ENCODE measurements around the gene ATG7. TPM values are rescaled to one million over a fixed set of nuclear protein-coding genes. Genes with fewer than 3 reads are reported as not detected.

ATG7 gene, protein sequence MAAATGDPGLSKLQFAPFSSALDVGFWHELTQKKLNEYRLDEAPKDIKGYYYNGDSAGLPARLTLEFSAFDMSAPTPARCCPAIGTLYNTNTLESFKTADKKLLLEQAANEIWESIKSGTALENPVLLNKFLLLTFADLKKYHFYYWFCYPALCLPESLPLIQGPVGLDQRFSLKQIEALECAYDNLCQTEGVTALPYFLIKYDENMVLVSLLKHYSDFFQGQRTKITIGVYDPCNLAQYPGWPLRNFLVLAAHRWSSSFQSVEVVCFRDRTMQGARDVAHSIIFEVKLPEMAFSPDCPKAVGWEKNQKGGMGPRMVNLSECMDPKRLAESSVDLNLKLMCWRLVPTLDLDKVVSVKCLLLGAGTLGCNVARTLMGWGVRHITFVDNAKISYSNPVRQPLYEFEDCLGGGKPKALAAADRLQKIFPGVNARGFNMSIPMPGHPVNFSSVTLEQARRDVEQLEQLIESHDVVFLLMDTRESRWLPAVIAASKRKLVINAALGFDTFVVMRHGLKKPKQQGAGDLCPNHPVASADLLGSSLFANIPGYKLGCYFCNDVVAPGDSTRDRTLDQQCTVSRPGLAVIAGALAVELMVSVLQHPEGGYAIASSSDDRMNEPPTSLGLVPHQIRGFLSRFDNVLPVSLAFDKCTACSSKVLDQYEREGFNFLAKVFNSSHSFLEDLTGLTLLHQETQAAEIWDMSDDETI
- 44.1 and 45.2 TPM in 2 replicates for total RNA-seq

DNA sequence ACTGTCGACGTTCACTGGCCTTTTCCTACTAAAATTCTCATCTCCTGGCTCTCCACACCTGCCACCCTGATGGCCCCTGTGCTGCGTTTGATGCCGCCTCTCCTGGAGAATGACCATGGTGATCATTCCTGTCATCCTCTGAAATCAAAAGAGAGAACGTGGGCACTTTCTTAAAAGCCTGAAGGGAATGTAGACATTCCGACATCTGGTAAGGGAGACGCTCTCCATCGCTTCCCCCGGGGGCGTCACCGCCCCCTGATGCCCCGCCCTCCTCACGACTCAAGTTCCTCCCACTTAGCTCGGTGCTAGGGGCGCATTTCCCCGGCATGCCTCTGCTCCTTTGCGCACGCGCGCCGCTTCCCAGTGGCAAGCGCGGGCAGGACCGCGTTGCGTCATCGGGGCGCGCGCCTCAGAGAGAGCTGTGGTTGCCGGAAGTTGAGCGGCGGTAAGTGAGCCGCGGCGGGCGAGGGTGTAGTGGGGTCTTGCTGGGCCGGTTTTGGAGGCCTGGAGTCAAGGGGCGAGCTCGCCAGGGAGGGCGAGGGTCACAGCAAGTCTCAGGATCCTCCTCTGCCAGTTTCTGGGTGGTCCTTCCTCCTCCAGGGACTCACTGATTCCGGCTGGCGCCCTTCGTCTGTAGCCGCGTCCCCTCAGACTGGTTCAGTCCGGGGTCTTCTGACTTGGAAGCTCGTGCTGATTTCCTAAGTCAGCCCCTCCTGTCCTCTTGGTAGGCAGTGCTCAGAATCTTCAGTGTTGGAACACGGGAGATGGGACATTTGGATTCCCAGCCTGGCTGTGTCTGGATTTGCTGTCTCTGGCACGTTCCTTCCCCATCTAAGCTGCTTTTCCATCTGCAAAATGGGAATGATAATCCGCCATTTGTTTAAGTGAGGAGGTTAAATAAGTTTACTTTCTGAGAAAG is at the start of gene ATG7:
Gene ATG7, plus strand, starts transcription at position 412 of the 919 bp plus-strand sequence. CDS start 26,299 bp downstream, outside the sequence.
- Mint-ChIP-seq H3K4me1 (ENCODE audit: low read depth) (peaks cover 43% of the 10 kb centered on the region), H3K36me3 (ENCODE audit: low read depth) (peaks cover 31% of the 10 kb centered on the region), H3K27ac (peak within 1 kb of the TSS; percentile 93), H3K4me3 (ENCODE audit: low read depth) (peak within 1 kb of the TSS; percentile 90), H3K9me3 (peaks cover 9% of the 10 kb centered on the region), H3K27me3 (ENCODE audit: low read depth) (peaks cover 2% of the 10 kb centered on the region)
- intact Hi-C loops (cut with micrococcal nuclease), result loop anchor here (1.0 to 5.0 kb wide), 4 partner anchors 19 to 60 kb away; no protein-coding TSS in a partner anchor
- DNase-seq (ENCODE audit: low spot score), result peak; percentile 95

DNA sequence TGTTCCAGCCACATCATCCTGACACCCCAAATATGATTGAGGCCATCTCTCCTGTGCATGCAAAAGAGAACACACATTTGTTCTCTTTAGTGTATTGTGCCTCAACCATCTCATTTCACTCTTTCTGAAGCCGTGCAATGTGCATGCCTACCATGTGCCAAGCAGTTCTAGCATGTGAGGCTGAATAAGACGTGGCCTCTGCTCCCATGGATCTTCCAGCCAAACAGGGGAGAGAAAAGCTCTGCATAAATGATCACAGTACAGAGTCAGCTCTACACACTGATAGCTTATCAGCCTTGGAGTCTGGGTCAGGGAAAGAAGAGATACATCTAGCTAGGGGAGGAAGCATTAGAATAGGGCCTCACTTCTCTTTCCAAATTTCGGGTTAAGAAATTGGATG is 48.2 kb upstream of the ATG7 start:
- H3K4me3 Mint-ChIP-seq (ENCODE audit: low read depth), result no peak overlapping the region
- no peaks in the 10 kb centered on the region for H3K36me3 Mint-ChIP-seq (ENCODE audit: low read depth)
- no peak overlapping the region for H3K27ac Mint-ChIP-seq
- H3K27me3 Mint-ChIP-seq (ENCODE audit: low read depth), result peaks cover 7% of the 10 kb centered on the region
- DNase-seq (ENCODE audit: low spot score), result no peak
- no peaks in the 10 kb centered on the region for H3K9me3 Mint-ChIP-seq
- intact Hi-C loops (cut with micrococcal nuclease), result no loop called here
- H3K4me1 Mint-ChIP-seq (ENCODE audit: low read depth), result peaks cover 11% of the 10 kb centered on the region

DNA sequence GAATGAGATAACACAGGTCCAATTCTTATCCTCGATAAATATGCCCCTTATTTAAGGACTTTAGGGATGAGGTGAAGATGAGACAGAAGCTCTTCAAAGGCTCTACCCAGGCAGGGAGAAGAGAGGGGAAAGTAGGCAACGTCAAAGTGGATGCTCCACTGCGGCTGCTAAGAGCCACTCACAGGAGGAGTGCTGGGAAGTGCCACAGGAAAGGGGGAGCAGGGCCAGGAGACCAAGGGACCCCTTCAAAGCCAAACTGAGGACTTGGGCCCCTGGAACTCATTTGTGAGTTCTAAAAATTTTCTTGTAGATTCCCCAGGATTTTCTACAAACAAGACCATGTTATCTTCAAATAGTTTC is 47.3 kb upstream of the ATG7 start:
- intact Hi-C loops (cut with micrococcal nuclease), result no loop called here
- H3K27ac Mint-ChIP-seq, result no peak overlapping the region
- no peak for DNase-seq (ENCODE audit: low spot score)
- no peak overlapping the region for H3K4me3 Mint-ChIP-seq (ENCODE audit: low read depth)
- peaks cover 11% of the 10 kb centered on the region for H3K4me1 Mint-ChIP-seq (ENCODE audit: low read depth)
- no peaks in the 10 kb centered on the region for H3K36me3 Mint-ChIP-seq (ENCODE audit: low read depth)
- peaks cover 10% of the 10 kb centered on the region for H3K27me3 Mint-ChIP-seq (ENCODE audit: low read depth)
- no peaks in the 10 kb centered on the region for H3K9me3 Mint-ChIP-seq

DNA sequence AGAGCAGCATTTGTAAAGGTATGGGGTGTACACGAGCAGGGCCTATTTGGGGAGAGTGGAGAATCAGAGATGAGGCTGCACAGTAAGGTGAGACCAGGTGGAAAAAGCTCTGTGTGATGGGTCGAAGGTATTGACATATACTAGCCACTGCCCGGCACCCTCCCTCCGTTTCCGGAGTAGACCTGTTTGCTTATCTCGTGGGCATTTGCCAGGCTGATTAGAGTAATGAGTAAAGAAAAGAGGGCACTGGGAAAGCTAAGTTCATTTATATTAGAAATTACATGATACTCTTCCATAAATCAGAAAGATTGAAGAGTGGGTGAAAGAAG is 46.2 kb upstream of the ATG7 start:
- intact Hi-C loops (cut with micrococcal nuclease), result no loop called here
- H3K36me3 Mint-ChIP-seq (ENCODE audit: low read depth), result no peaks in the 10 kb centered on the region

DNA sequence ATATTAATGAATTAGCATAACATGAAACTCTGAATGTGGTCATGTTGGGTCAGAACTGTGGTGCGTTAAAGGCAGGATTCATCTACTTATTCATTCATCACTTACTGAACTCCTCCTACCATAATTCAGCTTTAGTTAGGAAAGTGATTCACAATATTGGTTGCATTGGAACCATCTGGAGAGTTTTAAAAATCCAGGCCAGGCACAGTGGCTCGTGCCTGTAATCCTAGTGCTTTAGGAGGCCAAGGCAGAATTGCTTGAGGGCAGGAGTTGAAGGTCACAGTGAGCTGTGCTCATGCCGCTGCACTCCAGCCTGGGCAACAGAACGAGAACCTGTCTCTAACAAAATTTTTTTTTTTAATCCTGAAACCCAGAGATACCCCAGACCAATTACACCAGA is 44.2 kb upstream of the ATG7 start:
- no peaks in the 10 kb centered on the region for H3K36me3 Mint-ChIP-seq (ENCODE audit: low read depth)
- intact Hi-C loops (cut with micrococcal nuclease), result no loop called here
- H3K27me3 Mint-ChIP-seq (ENCODE audit: low read depth), result peaks cover 23% of the 10 kb centered on the region
- no peaks in the 10 kb centered on the region for H3K9me3 Mint-ChIP-seq
- peaks cover 11% of the 10 kb centered on the region for H3K4me1 Mint-ChIP-seq (ENCODE audit: low read depth)
- no peak overlapping the region for H3K27ac Mint-ChIP-seq
- DNase-seq (ENCODE audit: low spot score), result no peak
- H3K4me3 Mint-ChIP-seq (ENCODE audit: low read depth), result no peak overlapping the region

More for the DNA sequence above, 46.2 kb upstream of the ATG7 start:
- Mint-ChIP-seq H3K27ac (no peak overlapping the region), H3K4me1 (ENCODE audit: low read depth) (peaks cover 11% of the 10 kb centered on the region), H3K27me3 (ENCODE audit: low read depth) (peaks cover 13% of the 10 kb centered on the region), H3K9me3 (no peaks in the 10 kb centered on the region), H3K4me3 (ENCODE audit: low read depth) (no peak overlapping the region)
- no peak for DNase-seq (ENCODE audit: low spot score)

DNA sequence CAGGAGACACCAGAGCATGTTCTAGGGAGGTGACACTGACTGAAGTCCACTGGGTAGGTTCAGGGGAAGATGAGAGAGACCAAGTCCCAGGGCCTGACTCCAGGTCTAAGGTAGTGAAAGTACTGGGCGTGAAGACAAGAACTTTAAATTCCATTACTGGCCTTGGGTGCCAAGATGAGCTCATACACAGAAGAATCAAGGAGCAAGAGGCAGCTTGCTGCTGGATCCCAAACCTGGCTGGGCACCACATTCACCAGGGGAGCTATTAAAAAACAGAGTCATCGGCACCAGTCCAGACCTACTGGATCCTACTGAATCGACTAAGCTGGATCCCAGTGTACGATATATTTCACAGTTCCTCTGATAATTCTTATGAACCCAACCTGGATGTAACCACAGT is 42.1 kb upstream of the ATG7 start:
- Mint-ChIP-seq H3K27ac (no peak overlapping the region), H3K36me3 (ENCODE audit: low read depth) (no peaks in the 10 kb centered on the region), H3K4me1 (ENCODE audit: low read depth) (peaks cover 11% of the 10 kb centered on the region), H3K9me3 (no peaks in the 10 kb centered on the region), H3K27me3 (ENCODE audit: low read depth) (peaks cover 38% of the 10 kb centered on the region), H3K4me3 (ENCODE audit: low read depth) (no peak overlapping the region)
- DNase-seq (ENCODE audit: low spot score), result no peak
- intact Hi-C loops (cut with micrococcal nuclease), result no loop called here

DNA sequence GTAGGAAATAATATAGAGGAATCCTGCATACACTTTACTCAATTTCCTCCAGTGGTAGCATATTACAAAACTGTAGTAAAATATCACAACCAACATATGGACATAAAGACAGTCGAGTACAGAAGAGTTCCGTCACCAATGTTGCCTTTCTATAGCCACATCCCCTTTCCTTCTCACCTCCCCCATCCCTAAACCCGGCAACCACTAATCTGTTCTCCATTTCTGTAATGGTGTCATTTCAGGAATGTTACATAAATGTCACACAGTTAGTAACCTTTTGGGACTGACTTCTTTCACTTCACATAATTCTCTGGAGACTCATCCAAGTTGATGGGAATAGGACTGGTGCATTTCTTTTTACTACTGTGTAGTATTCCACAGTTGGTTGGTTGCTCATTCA is 41.4 kb upstream of the ATG7 start:
- no peaks in the 10 kb centered on the region for H3K9me3 Mint-ChIP-seq
- H3K4me1 Mint-ChIP-seq (ENCODE audit: low read depth), result peaks cover 6% of the 10 kb centered on the region
- H3K27ac Mint-ChIP-seq, result no peak overlapping the region
- H3K4me3 Mint-ChIP-seq (ENCODE audit: low read depth), result no peak overlapping the region
- DNase-seq (ENCODE audit: low spot score), result no peak
- H3K27me3 Mint-ChIP-seq (ENCODE audit: low read depth), result peaks cover 39% of the 10 kb centered on the region
- H3K36me3 Mint-ChIP-seq (ENCODE audit: low read depth), result no peaks in the 10 kb centered on the region
- intact Hi-C loops (cut with micrococcal nuclease), result no loop called here

DNA sequence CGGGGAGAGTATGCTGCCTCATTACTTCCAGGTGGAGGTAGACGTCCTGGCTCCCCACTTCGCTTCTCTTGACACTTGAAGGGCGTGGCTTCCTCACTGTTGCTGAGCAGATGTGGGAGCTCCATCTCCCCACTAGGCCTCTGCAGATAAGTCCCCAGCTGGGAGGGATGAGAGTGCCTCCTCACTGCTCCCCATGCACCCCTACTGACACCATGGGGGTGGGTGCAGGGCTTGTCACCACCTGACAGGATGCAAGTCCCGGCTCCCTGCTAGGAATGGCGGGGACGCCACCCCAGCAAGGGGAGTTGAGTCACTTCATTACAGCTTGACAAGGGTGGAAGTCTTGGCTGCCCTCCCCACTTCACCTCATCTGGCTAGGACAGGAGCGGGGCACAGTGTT is 36.8 kb upstream of the ATG7 start:
- Mint-ChIP-seq H3K36me3 (ENCODE audit: low read depth) (peaks cover 21% of the 10 kb centered on the region), H3K4me3 (ENCODE audit: low read depth) (no peak overlapping the region), H3K27me3 (ENCODE audit: low read depth) (peaks cover 34% of the 10 kb centered on the region), H3K9me3 (peaks cover 24% of the 10 kb centered on the region), H3K27ac (no peak overlapping the region), H3K4me1 (ENCODE audit: low read depth) (peaks cover 20% of the 10 kb centered on the region)
- intact Hi-C loops (cut with micrococcal nuclease), result loop anchor here (5.0 kb wide), 1 partner anchor 407 kb away; the partner anchor contains the start of gene VGLL4
- no peak for DNase-seq (ENCODE audit: low spot score)

DNA sequence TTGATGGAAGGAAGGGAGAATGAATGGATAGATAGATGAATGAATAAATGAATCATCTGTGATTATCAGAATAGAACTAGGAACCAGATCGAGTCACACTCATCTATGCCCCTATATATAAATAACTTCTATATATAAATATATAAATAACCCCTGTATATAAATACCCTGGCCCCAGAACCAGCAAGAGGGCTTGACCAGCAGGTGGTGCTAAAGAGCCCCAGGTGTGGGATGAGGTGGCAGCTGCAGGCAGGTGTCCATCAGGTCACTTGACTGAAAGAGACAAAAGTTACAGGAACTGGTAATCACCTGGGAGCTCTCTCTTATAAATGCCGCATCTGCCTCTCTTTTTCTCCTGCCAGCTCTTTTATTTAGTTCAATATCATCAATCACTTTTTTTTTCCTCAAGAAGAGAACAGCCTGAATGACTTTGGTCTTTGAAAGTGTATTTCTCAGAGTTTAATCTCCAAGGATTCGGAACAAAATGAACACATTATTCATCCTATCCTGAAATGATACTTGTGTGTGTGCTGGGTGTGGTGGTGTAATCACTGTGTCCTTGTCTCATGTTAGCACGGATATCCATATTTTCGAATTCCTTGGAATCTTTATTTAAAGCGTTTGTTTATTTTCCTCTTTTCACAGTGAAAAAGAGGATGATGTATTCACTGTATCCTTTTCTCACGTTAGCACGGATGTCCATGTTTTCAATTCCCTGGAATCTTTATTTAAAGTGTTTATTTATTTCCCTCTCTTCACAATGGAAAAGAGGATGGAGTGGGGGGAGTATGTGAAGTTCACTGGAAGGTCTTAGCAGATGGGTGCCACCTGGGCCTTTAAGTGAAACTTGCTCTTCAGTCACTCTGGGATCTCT is 35.4 kb upstream of the ATG7 start:
- Mint-ChIP-seq H3K27ac (no peak overlapping the region), H3K27me3 (ENCODE audit: low read depth) (peaks cover 26% of the 10 kb centered on the region)
- DNase-seq (ENCODE audit: low spot score), result peak; percentile 55

DNA sequence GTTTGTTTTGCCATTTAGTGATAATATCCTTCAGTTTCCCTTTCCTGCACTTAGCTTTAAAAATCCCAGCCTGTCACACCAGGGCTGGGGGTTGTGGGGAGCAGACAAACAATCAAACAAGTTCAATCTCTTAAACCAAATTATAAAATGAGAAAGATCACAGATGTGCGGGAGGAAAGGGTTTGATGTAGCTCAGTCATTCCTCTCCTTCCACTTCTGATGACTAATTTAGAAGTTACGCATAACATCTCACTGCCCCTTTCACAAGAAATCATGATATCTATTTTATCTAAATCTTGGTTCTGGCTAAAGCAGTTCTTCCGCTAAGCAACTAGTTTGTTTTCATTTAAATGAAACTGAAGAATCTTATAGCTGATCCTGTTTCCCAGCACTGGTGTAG is 34.1 kb upstream of the ATG7 start:
- intact Hi-C loops (cut with micrococcal nuclease), result loop anchor here (1.0 to 5.0 kb wide), 7 partner anchors 13 to 404 kb away; partner anchors contain the start of genes ATG7 and VGLL4
- Mint-ChIP-seq H3K4me3 (ENCODE audit: low read depth) (no peak overlapping the region), H3K9me3 (peaks cover 34% of the 10 kb centered on the region), H3K4me1 (ENCODE audit: low read depth) (peaks cover 24% of the 10 kb centered on the region), H3K36me3 (ENCODE audit: low read depth) (peaks cover 25% of the 10 kb centered on the region), H3K27ac (peak overlapping the region; percentile 96), H3K27me3 (ENCODE audit: low read depth) (peaks cover 16% of the 10 kb centered on the region)
- DNase-seq (ENCODE audit: low spot score), result no peak

More for the DNA sequence above, 35.4 kb upstream of the ATG7 start:
- H3K36me3 Mint-ChIP-seq (ENCODE audit: low read depth), result peaks cover 25% of the 10 kb centered on the region
- peaks cover 34% of the 10 kb centered on the region for H3K9me3 Mint-ChIP-seq
- no peak overlapping the region for H3K4me3 Mint-ChIP-seq (ENCODE audit: low read depth)
- peaks cover 24% of the 10 kb centered on the region for H3K4me1 Mint-ChIP-seq (ENCODE audit: low read depth)
- intact Hi-C loops (cut with micrococcal nuclease), result loop anchor here (1.0 to 5.0 kb wide), 2 partner anchors 98 to 405 kb away; partner anchors contain the start of gene VGLL4

DNA sequence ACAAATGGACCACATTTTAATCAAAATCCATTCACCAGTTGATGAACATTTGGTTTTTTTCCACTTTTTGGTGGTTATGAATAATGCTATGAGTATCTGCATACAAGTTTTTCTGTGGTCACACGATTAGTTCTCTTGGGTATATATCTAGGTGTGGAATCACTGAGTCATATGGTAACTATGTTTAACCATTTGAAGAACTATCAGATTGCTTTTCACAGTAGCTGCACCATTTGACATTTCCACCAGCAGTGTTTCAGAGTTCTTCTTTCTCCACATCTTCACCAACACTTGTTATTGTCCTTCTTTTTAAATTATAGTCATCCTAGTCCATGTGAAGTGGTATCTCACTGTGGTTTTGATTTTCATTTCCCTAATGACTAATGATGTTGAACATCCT is 33.3 kb upstream of the ATG7 start:
- DNase-seq (ENCODE audit: low spot score), result no peak
- H3K4me1 Mint-ChIP-seq (ENCODE audit: low read depth), result peaks cover 24% of the 10 kb centered on the region
- peaks cover 41% of the 10 kb centered on the region for H3K9me3 Mint-ChIP-seq
- peaks cover 8% of the 10 kb centered on the region for H3K27me3 Mint-ChIP-seq (ENCODE audit: low read depth)
- H3K4me3 Mint-ChIP-seq (ENCODE audit: low read depth), result peak overlapping the region; percentile 39
- peak overlapping the region; percentile 96 for H3K27ac Mint-ChIP-seq
- intact Hi-C loops (cut with micrococcal nuclease), result loop anchor here (1.0 to 5.0 kb wide), 7 partner anchors 12 to 403 kb away; partner anchors contain the start of genes ATG7 and VGLL4
- H3K36me3 Mint-ChIP-seq (ENCODE audit: low read depth), result peaks cover 25% of the 10 kb centered on the region

Measured in activated T-helper 2 cell treated with anti-CD3 and anti-CD28 coated beads, Interferon-gamma antibody, Interleukin-2, Interleukin-4, amounts not matched to agents 10 μg/mL and 5 μg/mL and 100 μg/mL, durations not matched to agents 14 hours and 24 hours and 36 hours (primary cell).